NCI-H2227 treated with DMSO at 0.1 percent for 48 hours (cell line): ENCODE measurements around the gene RPH3AL.
"Not testable (repeated sequence)": the region's sequence is repeated elsewhere in the genome, so short reads cannot be mapped to it uniquely, and the experiment has no call there.

ENCODE experiments used
- DNase-seq: peaks from one replicate; lab custom pipeline; 2025; lab: John Stamatoyannopoulos, UW

RPH3AL gene

DNA sequence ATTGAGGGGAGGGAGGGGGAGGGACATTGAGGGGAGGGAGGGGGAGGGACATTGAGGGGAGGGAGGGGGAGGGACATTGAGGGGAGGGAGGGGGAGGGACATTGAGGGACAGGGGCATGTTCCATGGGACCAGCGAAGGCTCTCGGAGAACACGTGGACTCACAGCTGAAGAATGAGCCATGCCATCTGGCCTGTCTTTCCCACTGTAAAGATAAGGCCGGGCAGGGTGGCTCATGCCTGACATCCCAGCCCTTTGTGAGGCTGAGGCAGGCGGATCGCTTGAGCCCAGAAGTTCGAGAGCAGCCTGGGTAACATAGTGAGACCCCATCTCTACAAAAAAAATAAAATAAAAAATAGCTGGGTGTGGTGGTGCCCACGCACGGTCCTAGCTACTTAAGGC is 32.5 kb downstream of the RPH3AL start:
- no peak for DNase-seq

DNA sequence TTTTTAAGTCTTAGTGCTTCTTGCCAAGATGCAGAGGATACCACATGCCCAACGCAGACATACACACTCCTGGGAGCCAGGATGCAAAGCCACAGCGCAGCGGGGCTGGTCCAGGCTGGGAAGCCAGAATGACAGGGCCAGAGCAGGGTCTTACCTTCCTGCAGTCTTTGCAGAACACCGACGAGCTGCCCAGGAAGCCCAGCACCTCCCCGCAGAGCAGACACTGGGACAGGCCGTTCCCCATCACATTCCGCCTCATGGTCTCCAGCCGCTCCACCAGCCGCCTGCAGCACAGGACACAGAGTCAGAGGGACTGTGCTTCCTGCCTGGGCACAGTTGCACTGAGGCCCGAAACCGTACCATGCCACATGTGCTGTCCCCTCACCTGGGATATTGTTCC is 33.3 kb downstream of the RPH3AL start:
- no peak for DNase-seq

DNA sequence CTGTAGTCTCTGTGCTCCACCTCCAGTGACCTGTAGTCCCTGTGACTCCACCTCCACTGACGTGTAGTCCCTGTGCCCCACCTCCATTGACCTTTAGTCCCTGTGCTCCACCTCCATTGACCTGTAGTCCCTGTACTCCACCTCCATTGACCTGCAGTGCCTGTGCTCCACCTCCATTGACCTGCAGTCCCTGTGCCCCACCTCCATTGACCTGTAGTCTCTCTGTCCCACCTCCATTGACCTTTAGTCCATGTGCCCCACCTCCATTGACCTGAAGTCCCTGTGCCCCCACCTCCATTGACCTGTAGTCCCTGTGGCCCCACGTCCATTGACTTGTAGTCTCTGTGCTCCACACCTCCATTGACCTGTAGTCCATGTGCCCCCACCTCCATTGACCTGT is 35.5 kb downstream of the RPH3AL start:
- DNase-seq: not testable (repeated sequence)

DNA sequence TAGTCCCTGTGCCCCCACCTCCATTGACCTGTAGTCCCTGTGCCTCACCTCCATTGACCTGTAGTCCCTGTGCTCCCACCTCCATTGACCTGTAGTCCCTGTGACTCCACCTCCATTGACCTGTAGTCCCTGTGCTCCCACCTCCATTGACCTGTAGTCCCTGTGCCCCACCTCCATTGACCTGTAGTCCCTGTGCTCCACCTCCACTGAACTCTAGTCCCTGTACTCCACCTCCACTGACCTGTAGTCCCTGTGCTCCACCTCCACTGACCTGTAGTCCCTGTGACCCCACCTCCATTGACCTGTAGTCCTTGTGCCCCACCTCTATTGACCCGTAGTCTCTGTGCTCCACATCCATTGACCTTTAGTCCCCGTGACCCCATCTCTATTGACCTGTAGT is 37.2 kb downstream of the RPH3AL start:
- DNase-seq: not testable (repeated sequence)

DNA sequence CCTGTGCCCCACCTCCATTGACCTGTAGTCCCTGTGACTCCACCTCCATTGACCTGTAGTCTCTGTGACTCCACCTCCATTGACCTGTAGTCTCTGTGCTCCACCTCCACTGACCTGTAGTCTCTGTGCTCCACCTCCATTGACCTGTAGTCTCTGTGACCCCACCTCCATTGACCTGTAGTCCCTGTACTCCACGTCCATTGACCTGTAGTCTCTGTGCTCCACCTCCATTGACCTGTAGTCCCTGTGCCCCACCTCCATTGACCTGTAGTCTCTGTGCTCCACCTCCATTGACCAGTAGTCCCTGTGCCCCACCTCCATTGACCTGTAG is 38.0 kb downstream of the RPH3AL start:
- not testable (repeated sequence) for DNase-seq

DNA sequence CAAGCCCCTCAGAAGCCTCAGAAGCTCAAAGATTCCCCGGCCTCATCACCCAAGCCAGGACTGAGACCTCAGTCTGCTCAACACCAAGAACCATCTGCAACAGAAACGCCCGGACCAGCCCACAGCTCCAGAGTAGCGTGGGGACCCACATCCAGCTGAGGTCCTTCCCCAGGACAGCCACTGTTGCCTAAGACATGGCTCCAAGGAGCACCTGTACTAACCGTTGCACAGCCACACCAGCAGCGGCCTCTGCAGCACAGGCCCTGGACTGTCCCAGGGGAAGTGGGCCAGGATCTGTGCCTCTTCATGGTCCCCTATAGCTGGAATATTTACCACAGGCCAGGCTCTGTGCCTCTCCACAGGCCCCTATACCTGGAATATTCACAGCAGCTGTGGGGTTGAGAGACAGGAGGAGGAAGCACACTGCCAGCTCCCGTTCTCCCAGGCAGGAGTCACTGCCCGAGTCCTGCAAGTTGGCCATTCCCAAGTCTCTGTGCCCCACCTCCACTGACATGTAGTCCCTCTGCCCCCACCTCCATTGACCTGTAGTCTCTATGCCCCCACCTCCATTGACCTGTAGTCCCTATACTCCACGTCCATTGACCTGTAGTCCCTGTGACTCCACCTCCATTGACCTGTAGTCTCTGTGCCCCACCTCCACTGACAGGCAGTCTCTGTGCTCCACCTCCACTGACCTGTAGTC is 38.5 kb downstream of the RPH3AL start:
- no peak for DNase-seq

DNA sequence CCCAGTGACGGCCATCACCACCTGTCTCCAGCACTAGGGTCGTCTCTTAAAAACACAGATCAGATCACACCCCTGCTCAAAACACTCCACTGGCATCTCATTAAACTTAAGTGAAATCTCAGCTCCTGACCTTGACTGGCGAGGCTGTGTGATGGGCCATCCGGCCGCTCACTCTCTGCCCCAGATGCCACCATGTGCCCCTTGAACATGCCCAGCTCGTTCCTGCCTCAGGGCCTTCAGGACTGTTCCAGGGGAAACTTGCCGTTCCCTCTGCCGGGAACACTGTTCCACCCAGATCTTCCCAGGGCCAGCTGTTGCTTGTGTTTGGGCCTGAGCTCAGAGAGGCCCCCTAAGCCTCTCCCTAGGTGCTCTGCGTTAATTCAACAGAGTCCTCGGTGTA is 39.4 kb downstream of the RPH3AL start:
- no peak for DNase-seq

DNA sequence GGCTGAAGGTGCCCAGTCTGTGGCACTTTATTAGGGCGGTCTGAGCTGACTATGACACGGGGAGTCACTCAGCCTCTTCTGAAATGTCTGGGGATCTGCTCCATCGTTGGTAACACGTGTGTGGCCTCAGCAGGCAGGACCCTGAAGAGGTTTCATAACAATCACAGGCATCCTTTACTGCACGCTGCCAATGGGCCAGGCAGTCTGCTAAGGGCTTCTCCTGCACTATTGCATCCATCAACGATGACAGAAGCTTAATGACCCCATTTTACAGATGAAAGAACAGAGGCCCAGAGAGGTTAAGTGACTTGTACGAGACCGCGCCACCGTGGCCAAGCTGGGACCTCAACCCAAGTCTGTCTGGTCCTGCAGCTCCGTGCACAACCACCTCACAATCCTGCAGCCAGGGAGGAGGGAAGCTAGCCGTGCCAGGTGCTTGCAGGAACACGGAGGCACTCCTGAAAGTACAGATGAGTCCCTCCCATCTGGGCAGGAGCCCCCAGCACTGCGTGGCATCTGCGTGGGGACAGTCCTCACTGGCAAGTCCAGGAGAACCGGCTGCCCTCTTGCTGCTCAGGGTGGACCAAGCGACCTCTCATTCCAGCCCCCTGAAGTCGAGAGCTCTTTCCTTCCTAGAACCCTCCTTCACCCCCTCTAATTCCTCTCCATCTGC is 40.0 kb downstream of the RPH3AL start:
- DNase-seq: no peak

DNA sequence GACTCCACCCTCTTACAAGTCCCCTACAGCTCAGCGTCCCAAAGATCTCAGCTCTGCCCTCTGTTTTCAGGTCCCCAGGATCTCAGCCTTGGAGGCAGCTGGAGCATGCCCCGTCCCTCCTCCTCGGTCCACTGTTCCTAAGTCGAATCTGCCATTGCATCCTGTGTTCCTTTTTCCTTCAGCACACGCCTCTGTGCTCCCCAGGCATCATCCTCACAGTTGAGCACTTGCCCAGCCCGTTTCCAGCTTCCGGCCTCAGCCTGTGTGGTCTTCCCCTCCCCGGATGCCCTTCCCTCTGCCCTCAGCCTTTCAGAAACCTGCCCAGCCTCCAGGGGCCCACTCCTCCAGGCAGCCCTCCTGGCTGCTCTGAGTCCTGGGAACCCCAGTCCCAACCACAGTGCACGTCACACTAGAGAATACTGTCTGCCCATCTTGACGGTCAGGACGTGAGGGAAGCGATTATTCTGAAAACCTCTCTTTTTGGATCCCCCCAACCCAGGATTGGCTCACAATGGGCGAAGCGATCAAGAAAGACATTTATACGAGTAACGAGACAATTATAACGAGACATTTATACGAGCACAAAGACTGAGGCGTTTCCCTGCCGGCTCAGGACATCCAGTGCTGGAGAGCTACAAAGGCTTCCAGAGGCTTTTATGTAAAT is 41.4 kb downstream of the RPH3AL start:
- DNase-seq: no peak

DNA sequence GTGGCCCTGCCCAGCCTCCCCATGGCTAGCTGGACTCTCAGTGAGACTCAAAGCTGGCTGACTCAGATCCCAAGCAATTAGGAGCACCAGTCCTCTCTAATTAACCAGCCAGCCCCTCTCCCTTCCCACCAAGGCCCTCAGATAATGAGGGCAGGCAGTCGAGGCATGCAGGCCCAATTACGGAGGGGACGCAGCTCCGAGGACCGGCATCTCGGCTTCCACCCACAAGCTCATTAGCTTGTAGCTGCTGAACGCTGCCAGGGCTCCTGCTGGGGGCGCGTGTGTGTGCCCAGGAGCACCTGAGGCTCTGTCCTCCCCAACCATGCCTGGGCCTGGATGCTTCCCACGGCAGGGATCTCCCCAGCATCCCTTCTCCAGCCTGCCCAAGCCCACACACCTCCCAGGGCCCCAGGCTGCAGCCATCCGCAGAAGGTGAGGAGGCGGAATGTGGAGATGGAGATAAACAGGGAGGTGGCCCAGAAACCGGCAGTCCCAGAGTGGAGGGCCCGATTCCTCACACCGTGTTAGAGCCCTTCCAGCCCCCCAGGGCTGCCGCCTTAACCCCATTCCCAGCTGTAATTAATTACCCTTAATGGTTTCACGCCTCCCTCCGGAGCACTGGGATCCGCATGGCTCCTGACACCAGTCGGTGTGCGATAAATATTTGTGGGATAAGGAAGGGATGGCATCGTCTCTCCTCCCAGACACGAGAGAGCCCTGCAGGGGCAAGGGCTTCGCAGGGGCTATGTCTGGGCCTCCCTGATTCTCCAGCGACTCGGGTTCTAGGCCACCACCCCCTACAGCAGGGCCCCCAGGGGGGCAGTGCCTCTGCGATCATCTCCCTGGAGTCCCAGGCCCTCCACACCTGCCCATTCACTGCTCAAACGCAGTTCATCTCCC is 42.2 kb downstream of the RPH3AL start:
- DNase-seq: no peak

DNA sequence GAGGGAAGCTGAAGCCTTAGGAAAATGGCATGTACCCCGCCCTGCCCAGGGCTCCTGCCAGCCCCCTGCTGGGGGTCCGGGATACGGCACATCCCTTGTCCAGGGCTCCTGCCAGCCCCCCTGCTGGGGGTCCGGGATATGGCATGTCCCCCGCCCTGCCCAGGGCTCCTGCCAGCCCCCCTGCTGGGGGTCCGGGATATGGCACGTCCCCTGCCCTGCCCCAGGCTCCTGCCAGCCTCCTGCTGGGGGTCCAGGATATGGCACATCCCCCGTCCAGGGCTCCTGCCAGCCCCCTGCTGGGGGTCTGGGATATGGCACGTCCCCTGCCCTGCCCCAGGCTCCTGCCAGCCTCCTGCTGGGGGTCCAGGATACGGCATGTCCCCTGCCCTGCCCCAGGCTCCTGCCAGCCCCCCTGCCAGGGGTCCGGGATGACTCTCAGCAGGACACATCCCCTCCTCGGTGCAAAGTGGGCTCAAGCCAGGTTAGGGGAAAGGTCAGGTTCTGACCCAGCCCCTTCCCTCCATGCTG is 43.2 kb downstream of the RPH3AL start:
- no peak for DNase-seq

DNA sequence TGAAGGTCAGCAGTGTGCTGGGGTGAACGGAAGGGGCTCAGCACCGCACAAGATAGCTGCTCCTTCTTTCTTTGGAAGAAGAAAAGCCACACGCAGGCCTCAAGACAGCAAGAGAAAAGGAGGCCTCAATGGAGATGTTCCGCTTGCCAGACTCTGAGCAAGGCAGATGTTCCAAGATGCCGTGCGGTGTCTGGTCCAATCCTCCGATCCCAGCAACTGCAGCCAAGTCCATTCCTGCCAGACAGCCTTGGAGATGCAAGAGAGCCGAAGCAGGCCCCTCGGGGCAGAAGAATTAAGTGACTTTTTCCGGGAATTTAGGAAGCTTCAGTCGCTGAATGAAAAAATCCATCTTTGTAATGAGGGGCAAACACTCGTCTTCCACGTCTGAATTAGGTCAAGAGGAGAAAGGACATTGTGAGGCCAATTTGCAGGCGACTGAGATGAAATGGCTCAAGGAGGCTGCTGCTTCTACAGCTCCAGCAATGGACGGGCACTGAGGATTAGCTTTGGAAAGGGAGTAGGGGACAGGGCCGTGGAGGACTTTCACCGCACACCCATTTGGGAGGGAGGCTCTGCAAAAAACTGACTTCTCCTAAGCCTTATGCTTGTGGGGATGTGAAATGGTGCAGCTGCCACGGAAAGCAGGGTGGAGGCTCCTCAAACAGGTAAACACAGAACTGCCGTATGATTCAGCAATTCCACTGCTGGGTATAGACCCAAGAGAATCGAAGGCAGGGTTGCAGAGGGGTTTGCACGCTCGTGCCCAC is 44.7 kb downstream of the RPH3AL start:
- no peak for DNase-seq

DNA sequence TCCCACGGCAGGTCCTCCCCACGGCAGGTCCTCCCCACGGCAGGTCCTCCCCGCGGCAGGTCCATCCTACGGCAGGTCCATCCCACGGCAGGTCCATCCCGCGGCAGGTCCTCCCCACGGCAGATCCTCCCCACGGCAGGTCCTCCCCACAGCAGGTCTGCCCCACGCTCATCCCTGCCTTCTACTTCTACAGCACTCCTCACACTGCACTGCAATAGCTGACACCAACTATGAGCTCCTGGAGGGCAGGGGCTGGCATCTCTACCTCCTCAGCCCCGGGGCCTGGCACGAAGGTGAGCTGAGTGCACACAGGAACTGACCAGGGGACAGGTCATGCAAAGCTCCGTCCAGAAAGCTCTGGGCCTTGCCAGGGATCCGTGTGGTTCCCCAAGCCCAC is 45.3 kb downstream of the RPH3AL start:
- no peak for DNase-seq

DNA sequence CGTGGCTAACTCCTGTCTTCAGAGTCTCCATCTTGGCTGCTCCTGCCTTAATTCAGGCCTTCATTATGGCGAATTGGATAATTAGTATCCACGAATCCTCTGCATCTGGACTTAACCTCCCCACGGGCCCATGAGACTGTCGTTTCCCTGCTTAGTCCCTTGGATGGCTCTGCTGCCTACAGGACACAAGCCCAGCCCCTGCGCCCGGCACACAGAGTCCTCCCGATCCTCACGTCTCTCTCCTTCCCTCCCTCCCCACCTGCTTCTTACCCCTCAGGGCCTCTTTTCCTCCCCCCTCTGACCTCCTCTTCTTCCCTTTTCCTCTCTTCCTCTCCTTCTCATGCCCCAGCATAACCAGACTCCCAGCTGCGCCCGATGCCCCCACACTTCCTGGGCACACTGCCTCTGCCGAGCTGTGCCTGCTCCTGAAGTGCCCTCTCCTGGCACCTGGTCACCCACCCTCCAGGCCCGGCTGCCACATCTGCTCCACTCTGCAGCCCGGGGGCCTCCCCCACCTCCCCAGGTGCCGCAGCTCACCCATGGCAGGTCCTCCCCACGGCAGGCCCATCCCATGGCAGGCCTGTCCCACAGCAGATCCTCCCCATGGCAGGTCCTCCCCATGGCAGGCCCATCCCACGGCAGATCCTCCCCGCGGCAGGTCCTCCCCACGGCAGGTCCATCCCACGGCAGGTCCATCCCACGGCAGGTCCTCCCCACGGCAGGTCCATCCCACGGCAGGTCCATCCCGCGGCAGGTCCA is 45.9 kb downstream of the RPH3AL start:
- no peak for DNase-seq

DNA sequence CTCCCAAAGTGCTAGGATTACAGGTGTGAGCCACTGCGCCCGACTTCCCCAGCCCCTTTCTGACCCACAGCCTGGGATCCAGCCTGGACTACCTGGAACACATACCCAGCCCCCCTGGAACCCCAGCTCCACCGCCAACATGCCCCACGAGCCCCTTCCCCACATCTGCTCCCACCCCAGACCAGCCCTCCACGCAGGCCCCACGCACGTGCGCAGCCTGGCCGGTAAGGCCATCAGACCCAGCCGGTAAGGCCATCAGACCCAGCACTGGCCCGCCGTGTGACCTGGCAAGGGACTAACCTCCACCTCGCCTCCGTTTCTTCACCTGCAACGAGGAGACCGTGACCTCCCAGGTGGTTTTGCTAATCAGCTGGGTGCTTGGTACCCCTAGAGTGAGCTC is 46.5 kb downstream of the RPH3AL start:
- no peak for DNase-seq

DNA sequence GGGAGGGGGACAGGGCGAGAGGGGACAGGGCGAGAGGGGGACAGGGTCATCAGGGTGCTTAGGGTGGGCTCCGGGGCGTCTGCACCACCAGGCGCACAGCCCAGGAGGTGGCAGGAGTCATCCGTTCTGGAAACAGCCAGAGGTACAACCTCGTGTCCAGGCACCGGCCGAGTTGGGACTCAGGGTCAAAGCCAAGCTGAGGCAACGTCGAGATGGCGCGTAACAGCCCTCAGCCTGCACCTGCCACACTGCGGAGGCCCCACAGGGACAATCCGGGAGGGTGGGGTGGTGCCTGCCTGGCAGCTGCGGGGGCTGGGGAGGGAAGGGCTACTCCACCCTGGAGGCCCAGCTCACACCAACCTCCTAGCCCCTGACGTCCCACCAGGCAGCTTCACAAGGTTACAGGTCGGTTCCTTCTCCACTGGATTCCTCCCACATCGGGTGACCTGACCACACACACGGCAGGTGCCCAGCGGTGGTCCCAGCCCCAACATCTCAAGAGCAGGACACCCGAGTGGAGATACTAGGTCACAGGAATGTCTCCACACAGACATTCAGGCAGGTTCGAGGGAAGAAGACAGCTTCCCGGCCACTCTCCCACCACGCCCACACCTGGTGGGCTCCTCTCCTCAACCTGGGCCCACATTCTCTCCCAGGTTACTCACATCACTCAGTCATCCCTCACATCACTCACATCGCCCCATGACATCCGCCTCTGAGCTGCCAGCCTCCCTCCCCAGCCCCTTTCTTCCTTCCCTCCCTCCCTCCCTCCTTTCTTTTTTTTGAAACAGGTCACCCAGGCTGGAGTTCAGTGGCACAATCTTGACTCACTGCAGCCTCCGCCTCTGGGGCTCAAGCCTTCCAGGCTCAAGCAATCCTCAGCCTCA is 47.3 kb downstream of the RPH3AL start:
- DNase-seq: no peak

DNA sequence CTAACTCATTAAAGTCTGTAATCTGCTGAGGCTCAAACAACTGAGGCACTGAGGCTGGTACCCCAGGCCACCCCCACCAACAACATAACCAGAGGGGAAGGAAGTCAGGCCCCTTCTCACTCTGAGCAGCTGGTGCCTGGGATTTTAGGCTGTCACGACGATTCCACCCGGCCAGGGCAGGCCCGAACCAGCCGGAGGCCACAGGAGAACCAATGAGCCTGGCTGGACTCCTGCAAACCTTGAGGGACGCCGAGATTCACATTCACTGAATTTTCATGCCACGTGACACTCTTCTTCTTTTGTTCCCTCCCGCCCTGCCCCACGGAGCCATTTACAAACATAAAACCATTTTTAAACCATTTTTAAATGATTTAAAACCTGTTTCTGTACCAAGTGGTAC is 48.1 kb downstream of the RPH3AL start:
- DNase-seq: no peak

DNA sequence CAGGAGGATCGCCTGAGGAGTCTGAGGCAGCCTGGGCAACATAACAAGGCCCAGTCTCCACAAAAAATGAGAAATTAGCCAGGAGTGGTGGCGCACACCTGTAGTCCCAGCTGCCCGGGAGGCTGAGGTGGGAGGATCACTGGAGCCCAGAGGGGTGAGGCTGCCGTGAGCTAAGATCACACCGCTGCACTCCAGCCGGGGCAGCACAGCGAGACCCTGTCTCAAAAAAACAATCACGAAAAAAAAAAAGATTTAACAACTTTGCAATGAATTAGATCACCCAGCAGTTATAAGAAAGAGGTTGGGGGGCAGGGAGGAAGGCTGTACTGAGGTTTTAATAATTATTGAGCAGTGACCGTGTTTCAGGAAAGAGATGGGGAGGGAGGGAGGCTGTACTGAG is 49.4 kb downstream of the RPH3AL start:
- no peak for DNase-seq

DNA sequence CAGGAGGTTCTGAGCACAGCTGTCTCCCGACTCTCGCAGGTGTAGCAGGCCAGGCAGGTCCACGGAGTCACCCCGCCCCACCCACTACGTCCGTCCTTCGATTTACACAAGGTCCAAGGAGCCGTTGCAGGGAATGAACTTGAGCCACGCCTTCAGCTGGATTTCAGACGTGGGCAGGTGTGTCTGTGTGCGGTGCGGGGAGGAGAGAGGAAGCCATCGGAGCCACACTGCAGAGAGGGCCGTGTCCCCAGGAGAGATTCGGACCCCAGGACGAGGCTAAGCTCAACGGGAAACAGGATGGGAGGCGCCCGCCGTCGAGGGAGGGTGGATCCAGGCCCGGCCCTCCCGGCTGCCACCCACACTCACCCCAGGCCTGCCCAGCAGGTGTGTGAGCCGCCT is 50.3 kb downstream of the RPH3AL start:
- no peak for DNase-seq
